Sciatic nerve (tissue), 2 donors: ENCODE data around the gene EHMT1. TPM values are rescaled to one million over a fixed set of nuclear protein-coding genes. Genes with fewer than 3 reads are reported as not detected.
"Not testable (repeated sequence)": the region's sequence is repeated elsewhere in the genome, so short reads cannot be mapped to it uniquely, and the experiment has no call there.

Experiments used
- ATAC-seq: fragments of 200-7000 bp; cut with Tn5 transposase; one replicate; pipeline ENCODE4 v1.9.1; 2020; ENCODE audit warnings: mild to moderate bottlenecking, moderate library complexity
- DNase-seq: peaks from one replicate; pipeline ENCODE4 v3.0.0-alpha.2; 2020; ENCODE audit warnings: low spot score
- intact Hi-C: fragments of 100-400 bp; cut with DNase I; formaldehyde crosslinking; loops from one replicate; pipeline ENCODE4 v1.14.2; 2022
- total RNA-seq: library from RNA; stranded (reverse); fragmentation: NEBNext Ultra II Directional; extraction: Animal tissue kit (Norgen Biotek cat#: 25700); gene quantifications from one replicate; pipeline ENCODE4 v1.2.1, GENCODE V29; 2021
- donor health status: DM: no; HTN: no; CAD: no.
- donor health status: DM: no; HTN: no; CAD: no.

EHMT1 gene
- total RNA-seq, 1 donor from 2014 or later = 104 TPM

DNA sequence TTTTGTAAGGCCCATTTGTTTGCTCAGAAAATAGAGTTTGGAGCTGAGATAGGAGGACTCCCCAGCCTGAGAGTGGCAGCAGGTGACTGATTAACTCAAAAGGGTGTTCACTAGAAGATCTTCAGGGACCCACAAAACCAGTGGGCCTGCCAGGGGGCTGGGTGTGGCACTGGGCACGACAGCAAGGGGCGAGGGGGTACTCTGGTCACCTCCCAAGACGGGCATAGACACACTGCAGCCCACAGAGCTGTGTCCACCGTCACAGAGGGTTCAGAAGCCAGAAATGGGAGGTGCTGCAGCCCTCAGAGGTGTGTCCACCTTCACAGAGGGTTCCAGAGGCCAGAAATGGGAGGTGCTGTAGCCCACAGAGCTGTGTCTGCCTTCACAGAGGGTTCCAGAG lies 183.2 kb downstream of the EHMT1 start:
- intact Hi-C loops = no loop called here
- no peak for ATAC-seq
- no peak for DNase-seq

- intact Hi-C loops = no loop called here
- DNase-seq (no peak), ATAC-seq (no peak)
Observed at GRCh38 chr9:137802521-137803243, 183.9 kb downstream of the EHMT1 start.

DNA sequence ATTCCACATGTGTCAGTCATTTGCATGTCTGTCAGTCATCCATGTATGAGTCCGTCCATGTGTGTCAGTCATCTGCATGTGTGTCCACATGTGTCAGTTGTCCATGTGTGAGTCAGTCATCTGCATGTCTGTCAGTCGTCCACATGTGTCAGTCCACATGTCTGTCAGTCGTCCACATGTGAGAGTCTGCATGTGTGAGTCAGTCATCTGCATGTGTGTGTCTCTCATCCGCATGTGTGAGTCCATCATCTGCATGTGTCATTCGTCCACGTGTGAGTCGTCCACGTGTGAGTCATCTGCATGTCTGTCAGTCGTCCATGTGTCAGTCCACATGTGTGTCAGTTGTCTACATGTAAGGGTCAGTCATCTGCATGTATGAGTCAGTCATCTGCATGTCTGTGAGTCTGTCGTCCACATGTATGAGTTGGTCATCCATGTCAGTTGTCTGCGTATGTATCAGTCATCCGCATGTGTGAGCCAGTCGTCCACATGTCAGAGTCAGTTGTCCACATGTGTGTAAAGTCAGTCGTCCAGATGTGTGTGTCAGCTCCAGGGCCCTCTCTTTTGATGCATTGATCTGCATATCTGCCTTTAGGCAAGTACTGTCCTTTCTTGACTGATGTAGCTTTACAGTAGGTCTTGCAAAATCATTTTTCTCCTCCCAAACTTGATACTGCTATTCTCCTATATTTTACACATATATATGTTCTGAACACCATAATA lies 186.3 kb downstream of the EHMT1 start:
- intact Hi-C loops = no loop called here
- DNase-seq (no peak), ATAC-seq (no peak)

- DNase-seq (no peak), ATAC-seq (no peak)
Observed at GRCh38 chr9:137807721-137808703, 189.2 kb downstream of the EHMT1 start.

GRCh38 chr9:137809040-137809576 lies 190.3 kb downstream of the EHMT1 start:
- ATAC-seq (no peak), DNase-seq (no peak)
- intact Hi-C loops = no loop called here

More at GRCh38 chr9:137807721-137808703, 189.2 kb downstream of the EHMT1 start:
- intact Hi-C loops = no loop called here

- intact Hi-C loops, ATAC-seq, DNase-seq: not testable (repeated sequence)
Observed at GRCh38 chr9:137809726-137810450, 191.1 kb downstream of the EHMT1 start.

- ATAC-seq = no peak
- intact Hi-C loops = no loop called here
- DNase-seq = no peak
Observed at GRCh38 chr9:137811283-137811870, 192.6 kb downstream of the EHMT1 start.

DNA sequence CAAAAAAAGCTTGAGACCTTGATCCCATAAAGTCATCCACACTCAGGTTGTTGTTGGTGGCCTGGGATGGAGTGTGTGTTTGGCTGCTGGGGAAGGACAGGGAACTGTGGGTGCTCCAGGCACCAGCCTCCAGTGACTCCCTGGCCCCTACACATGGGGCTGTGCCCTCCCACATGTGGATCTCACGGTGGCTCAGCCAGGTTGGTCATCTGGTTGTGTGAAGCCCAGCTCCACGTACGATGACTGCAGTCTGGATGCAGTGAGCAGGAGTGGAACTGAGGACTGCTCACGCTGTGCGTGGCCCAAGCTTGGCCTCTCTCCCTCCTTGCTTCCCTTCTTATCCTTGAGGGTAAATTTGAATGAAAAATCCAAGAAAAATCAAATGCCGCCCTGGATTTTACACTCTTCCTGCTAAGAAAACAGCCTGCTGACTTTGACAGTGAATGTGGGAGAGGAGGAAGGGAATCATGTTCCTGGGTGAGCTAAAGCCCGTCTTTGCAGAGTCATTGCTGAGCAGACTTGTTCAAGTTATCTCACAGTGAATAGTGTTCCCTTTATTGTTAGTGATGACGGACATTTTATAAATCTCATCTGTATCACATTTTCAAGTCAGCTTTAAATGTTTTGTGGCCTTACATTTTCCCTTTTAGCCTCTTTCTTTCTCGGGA lies 193.7 kb downstream of the EHMT1 start:
- no peak for ATAC-seq
- no peak for DNase-seq
- intact Hi-C loops = no loop called here

DNA sequence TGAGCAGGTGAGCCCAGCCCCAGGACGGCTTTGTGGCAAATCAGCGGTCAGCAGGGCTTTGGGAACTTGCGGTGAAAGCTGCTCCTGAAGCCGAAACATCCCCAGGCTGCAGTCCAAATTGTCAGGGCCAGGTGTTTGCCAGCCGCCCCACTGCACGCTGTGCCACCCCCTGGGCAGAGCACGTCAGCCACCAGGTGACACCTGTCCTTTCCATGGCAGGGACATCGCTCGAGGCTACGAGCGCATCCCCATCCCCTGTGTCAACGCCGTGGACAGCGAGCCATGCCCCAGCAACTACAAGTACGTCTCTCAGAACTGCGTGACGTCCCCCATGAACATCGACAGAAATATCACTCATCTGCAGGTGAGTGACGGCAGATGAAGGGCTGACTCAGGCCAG lies 194.4 kb downstream of the EHMT1 start:
- ATAC-seq (no peak), DNase-seq (no peak)
- intact Hi-C loops = no loop called here

DNA sequence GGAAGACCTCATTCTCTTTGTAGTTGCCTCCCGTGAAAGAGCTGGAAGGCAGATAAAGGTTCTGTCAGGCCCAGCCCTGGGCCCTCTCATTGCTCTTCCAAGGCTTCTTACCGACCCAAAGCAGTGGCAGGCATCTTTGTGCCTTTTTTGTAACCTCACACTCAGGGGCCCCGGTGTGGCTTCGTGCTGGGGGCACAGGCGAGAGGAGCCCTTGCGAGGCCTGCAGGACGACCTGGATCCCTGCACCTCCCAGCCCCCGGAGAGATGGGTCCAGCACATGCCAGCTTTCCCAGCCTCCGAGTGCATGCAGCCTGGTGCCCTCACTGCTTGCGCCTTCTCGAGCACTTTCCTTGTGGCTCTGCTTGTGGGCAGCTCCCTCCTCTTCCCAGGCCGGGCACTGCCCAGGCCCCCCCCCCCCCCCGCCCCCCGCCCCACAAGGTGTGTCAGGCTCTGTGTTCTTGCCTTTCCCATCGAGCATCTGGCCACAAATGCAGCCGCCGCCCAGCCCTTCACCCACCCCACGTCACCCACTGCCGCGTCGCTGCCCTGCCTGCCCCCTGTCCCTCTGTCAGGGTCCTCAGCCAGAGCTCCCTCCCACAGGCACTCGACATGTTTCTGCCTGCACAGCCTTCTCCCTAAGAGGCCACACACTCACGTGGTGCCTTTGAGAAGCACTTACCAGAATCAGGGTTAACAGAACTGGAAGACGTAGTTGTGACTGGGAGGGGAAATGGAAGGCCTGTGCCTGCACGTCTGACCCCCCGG lies 195.0 kb downstream of the EHMT1 start:
- intact Hi-C loops = no loop called here
- DNase-seq (no peak), ATAC-seq (no peak)

- ATAC-seq (no peak), DNase-seq (no peak)
- intact Hi-C loops = no loop called here
Observed at GRCh38 chr9:137814436-137814835, 195.6 kb downstream of the EHMT1 start.

GRCh38 chr9:137814841-137815240 lies 196.0 kb downstream of the EHMT1 start:
- no peak for ATAC-seq
- intact Hi-C loops = no loop called here
- DNase-seq = no peak

DNA sequence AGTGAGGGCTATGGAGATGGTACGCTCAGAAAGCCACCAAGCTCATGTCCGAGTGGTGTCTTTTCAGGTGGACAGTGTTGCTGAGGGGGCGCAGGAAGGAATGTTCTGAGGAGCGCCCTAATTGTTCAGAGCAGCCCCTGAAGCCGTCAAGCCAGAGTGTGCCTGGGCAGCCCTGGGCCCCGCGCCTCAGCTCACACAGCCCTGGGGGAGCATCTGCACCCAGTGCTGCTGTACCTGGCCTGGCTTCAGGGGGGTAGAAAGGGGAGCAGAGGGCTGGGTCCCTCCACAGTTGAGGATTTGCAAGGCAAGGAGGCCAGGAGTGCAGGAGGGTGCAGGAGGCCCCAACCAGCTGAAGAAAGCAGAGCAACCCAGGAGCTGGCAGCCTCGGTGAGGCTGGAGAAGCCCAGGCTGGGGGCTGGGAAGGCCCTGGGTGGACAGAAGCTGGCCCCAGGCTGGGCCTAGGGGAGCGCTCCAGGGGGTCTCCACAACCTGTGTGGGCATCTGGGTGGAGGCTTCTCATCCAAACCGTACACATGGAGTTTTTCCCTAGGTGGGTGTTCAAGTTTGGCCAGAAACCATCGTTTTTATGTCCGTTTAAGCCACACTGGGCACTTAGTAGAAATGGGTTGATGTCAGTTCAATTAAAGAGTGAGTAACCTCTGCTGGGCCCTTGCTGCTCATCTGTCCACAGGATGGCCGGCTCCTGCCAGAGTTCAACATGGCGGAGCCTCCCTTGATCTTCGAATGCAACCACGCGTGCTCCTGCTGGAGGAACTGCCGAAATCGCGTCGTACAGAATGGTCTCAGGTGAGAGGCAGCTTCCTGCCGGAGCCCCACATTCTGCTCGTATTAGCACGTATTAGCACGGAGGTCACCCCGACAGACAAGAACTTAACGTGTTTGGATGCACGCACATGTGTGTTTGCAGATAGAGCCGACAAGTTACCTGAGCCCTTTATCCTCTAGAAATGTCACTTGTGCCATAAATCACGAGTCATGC lies 196.8 kb downstream of the EHMT1 start:
- intact Hi-C loops = no loop called here
- no peak for ATAC-seq
- no peak for DNase-seq

GRCh38 chr9:137816531-137817235 lies 197.9 kb downstream of the EHMT1 start:
- DNase-seq (no peak), ATAC-seq (no peak)
- intact Hi-C loops = no loop called here
